Loucy (cell line): ENCODE data around the gene OR2A42.
"Not testable (repeated sequence)": the region's sequence is repeated elsewhere in the genome, so short reads cannot be mapped to it uniquely, and the experiment has no call there.

Source experiments
- EZH2phosphoT487 ChIP-seq: fragments of 200-600 bp; IDR thresholded peaks from 2 replicates; pipeline ENCODE4 v1.6.1; 2018; ENCODE audit warnings: antibody characterized with exemption, mild to moderate bottlenecking, moderate library complexity, borderline replicate concordance
- TF ChIP-seq, protein P1 (sequence below): fragments of 200-600 bp; sonication (generic); conservative IDR thresholded peaks from 2 replicates; pipeline ENCODE4 v1.5.1; 2014; ENCODE audit warnings: mild to moderate bottlenecking, antibody characterized with exemption, low read length

DNA sequence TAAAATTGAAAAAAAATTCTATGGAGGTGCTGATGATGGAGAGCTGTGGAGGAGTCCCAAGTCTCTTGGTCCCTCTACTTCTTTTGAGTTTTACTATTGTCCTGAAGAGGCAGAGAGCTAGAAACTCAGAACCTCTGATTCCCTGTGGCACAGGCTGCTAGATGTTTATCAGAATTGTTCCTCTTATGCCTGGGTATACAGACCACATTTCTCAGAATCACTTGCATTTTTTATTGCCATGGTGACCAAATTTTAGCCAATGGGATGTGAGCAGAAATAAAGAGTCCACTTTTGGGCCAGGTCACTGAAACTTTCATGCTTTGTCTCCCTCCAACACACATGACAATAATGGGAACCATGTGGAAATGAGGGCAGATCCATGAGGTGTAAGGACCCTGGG lies 15.7 kb downstream of the OR2A42 start:
- TF ChIP-seq, protein P1, sequence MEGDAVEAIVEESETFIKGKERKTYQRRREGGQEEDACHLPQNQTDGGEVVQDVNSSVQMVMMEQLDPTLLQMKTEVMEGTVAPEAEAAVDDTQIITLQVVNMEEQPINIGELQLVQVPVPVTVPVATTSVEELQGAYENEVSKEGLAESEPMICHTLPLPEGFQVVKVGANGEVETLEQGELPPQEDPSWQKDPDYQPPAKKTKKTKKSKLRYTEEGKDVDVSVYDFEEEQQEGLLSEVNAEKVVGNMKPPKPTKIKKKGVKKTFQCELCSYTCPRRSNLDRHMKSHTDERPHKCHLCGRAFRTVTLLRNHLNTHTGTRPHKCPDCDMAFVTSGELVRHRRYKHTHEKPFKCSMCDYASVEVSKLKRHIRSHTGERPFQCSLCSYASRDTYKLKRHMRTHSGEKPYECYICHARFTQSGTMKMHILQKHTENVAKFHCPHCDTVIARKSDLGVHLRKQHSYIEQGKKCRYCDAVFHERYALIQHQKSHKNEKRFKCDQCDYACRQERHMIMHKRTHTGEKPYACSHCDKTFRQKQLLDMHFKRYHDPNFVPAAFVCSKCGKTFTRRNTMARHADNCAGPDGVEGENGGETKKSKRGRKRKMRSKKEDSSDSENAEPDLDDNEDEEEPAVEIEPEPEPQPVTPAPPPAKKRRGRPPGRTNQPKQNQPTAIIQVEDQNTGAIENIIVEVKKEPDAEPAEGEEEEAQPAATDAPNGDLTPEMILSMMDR, result not testable (repeated sequence)
- not testable (repeated sequence) for TF ChIP-seq EZH2phosphoT487
